ENCODE data around the gene HKDC1. TPM values are rescaled to one million over a fixed set of nuclear protein-coding genes. Genes with fewer than 3 reads are reported as not detected.
"Not testable (repeated sequence)": the region's sequence is repeated elsewhere in the genome, so short reads cannot be mapped to it uniquely, and the experiment has no call there.

Gene HKDC1, protein sequence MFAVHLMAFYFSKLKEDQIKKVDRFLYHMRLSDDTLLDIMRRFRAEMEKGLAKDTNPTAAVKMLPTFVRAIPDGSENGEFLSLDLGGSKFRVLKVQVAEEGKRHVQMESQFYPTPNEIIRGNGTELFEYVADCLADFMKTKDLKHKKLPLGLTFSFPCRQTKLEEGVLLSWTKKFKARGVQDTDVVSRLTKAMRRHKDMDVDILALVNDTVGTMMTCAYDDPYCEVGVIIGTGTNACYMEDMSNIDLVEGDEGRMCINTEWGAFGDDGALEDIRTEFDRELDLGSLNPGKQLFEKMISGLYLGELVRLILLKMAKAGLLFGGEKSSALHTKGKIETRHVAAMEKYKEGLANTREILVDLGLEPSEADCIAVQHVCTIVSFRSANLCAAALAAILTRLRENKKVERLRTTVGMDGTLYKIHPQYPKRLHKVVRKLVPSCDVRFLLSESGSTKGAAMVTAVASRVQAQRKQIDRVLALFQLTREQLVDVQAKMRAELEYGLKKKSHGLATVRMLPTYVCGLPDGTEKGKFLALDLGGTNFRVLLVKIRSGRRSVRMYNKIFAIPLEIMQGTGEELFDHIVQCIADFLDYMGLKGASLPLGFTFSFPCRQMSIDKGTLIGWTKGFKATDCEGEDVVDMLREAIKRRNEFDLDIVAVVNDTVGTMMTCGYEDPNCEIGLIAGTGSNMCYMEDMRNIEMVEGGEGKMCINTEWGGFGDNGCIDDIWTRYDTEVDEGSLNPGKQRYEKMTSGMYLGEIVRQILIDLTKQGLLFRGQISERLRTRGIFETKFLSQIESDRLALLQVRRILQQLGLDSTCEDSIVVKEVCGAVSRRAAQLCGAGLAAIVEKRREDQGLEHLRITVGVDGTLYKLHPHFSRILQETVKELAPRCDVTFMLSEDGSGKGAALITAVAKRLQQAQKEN
- total RNA-seq (11.1 TPM), polyA plus RNA-seq (1 to 10 TPM; 2.2 to 6.2 (median 4.4) TPM)

DNA sequence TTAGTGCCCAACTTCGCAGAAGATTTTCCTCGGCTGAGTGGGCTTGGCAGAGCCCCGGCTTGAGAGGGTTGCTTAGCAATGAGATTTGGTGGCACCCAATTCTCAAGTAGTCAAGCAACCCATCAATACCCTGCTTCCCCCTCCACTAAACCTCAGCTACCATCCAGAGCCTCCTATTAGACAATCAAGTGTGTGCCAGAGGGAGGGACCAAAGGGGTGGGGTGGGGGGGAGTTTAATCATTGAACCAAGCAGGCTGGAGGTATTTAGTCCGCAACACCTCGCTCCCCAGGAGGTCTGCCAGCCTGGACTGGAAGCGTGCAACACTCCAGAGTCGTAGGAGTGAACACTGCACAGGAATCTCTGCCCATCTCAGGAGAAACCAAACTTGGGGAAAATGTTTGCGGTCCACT, at the start of gene HKDC1:
HKDC1 (plus strand) TSS at position 292 of the 411 bp plus-strand sequence; CDS start at position 396, 104 bp downstream.
- H3K27me3 Mint-ChIP-seq, result no peaks in the 10 kb centered on the region
- Histone ChIP-seq H3K36me3 (ENCODE audit: control insufficient read depth, insufficient read depth, low read length) (no peaks in the 10 kb centered on the region), H3K27me3 (ENCODE audit: control insufficient read depth, insufficient read depth, low read length) (peaks cover 2% of the 10 kb centered on the region), H3K27ac (ENCODE audit: insufficient read depth, low read length, poor library complexity, severe bottlenecking) (no peak within 1 kb of the TSS), H3K4me3 (ENCODE audit: low read depth, low read length) (no peak within 1 kb of the TSS), H3K9me3 (ENCODE audit: control insufficient read depth in 2 of 2, low read length in 2 of 2) (no peaks in the 10 kb centered on the region), H3K4me1 (ENCODE audit: control insufficient read depth, insufficient read depth, low read length, poor library complexity, severe bottlenecking) (peaks cover 24% of the 10 kb centered on the region)
- peak within 1 kb of the TSS in 1 of 4 donors; percentile 37 for H3K4me3 Mint-ChIP-seq
- peaks cover 0 to 7% (median 0%) of the 10 kb centered on the region in 7 donors for H3K9me3 Mint-ChIP-seq
- H3K27ac Mint-ChIP-seq, result peak within 1 kb of the TSS in 2 of 3 donors; percentile 38 to 84
- H3K36me3 Mint-ChIP-seq, result no peaks in the 10 kb centered on the region
- peaks cover 20 to 40% (median 28%) of the 10 kb centered on the region in 4 donors for H3K4me1 Mint-ChIP-seq
- no peak for DNase-seq
- no peak for ATAC-seq (ENCODE audit: low read depth in 2 of 2)

- Histone ChIP-seq H3K4me3 (ENCODE audit: low read depth, low read length) (no peak overlapping the region), H3K9me3 (ENCODE audit: control insufficient read depth in 2 of 2, low read length in 2 of 2) (no peaks in the 10 kb centered on the region), H3K4me1 (ENCODE audit: control insufficient read depth, insufficient read depth, low read length, poor library complexity, severe bottlenecking) (no peaks in the 10 kb centered on the region), H3K27ac (ENCODE audit: insufficient read depth, low read length, poor library complexity, severe bottlenecking) (peak overlapping the region; percentile 41), H3K27me3 (ENCODE audit: control insufficient read depth, insufficient read depth, low read length) (no peaks in the 10 kb centered on the region), H3K36me3 (ENCODE audit: control insufficient read depth, insufficient read depth, low read length) (peaks cover 50% of the 10 kb centered on the region)
- DNase-seq (no peak), ATAC-seq (ENCODE audit: low read depth in 2 of 2) (no peak)
- no peaks in the 10 kb centered on the region for H3K27me3 Mint-ChIP-seq
- H3K27ac Mint-ChIP-seq, result no peak overlapping the region
- H3K9me3 Mint-ChIP-seq, result no peaks in the 10 kb centered on the region
- no peak overlapping the region for H3K4me3 Mint-ChIP-seq
- H3K36me3 Mint-ChIP-seq, result peaks cover 17% of the 10 kb centered on the region
- H3K4me1 Mint-ChIP-seq, result peaks cover 0 to 5% (median 2%) of the 10 kb centered on the region in 4 donors
Observed at GRCh38 chr10:69172241-69172982, 47.7 kb upstream of the HKDC1 start.

- H3K36me3 ChIP-seq (ENCODE audit: control insufficient read depth, insufficient read depth, low read length), result peaks cover 24% of the 10 kb centered on the region
- H3K27me3 ChIP-seq (ENCODE audit: control insufficient read depth, insufficient read depth, low read length); H3K4me3 Mint-ChIP-seq; H3K27me3 Mint-ChIP-seq; H3K9me3 ChIP-seq (ENCODE audit: control insufficient read depth in 2 of 2, low read length in 2 of 2); H3K27ac ChIP-seq (ENCODE audit: insufficient read depth, low read length, poor library complexity, severe bottlenecking); DNase-seq; H3K27ac Mint-ChIP-seq; H3K9me3 Mint-ChIP-seq; ATAC-seq (ENCODE audit: low read depth in 2 of 2); H3K4me3 ChIP-seq (ENCODE audit: low read depth, low read length): not testable (repeated sequence)
- H3K36me3 Mint-ChIP-seq, result peaks cover 12% of the 10 kb centered on the region
- H3K4me1 ChIP-seq (ENCODE audit: control insufficient read depth, insufficient read depth, low read length, poor library complexity, severe bottlenecking), result peaks cover 12% of the 10 kb centered on the region
- peaks cover 9 to 17% (median 12%) of the 10 kb centered on the region in 4 donors for H3K4me1 Mint-ChIP-seq
Observed at GRCh38 chr10:69175326-69175725, 44.8 kb upstream of the HKDC1 start.

GRCh38 chr10:69176823-69177222, 43.3 kb upstream of the HKDC1 start:
- DNase-seq, result no peak
- Histone ChIP-seq H3K27me3 (ENCODE audit: control insufficient read depth, insufficient read depth, low read length) (no peaks in the 10 kb centered on the region), H3K4me3 (ENCODE audit: low read depth, low read length) (no peak overlapping the region), H3K27ac (ENCODE audit: insufficient read depth, low read length, poor library complexity, severe bottlenecking) (no peak overlapping the region), H3K4me1 (ENCODE audit: control insufficient read depth, insufficient read depth, low read length, poor library complexity, severe bottlenecking) (peaks cover 26% of the 10 kb centered on the region), H3K36me3 (ENCODE audit: control insufficient read depth, insufficient read depth, low read length) (peaks cover 9% of the 10 kb centered on the region), H3K9me3 (ENCODE audit: control insufficient read depth in 2 of 2, low read length in 2 of 2) (no peaks in the 10 kb centered on the region)
- H3K27ac Mint-ChIP-seq, result no peak overlapping the region
- ATAC-seq (ENCODE audit: low read depth in 2 of 2), result no peak
- no peaks in the 10 kb centered on the region for H3K36me3 Mint-ChIP-seq
- H3K4me1 Mint-ChIP-seq, result peaks cover 14 to 29% (median 23%) of the 10 kb centered on the region in 4 donors
- no peaks in the 10 kb centered on the region for H3K9me3 Mint-ChIP-seq
- H3K4me3 Mint-ChIP-seq, result no peak overlapping the region
- H3K27me3 Mint-ChIP-seq, result no peaks in the 10 kb centered on the region

- peak; percentile 17 to 23 for ATAC-seq (ENCODE audit: low read depth in 2 of 2)
- H3K4me1 ChIP-seq (ENCODE audit: control insufficient read depth, insufficient read depth, low read length, poor library complexity, severe bottlenecking), result peaks cover 26% of the 10 kb centered on the region
- Mint-ChIP-seq H3K4me3 (peak overlapping the region; percentile 93 to 99 (median 98)), H3K36me3 (peaks cover 9% of the 10 kb centered on the region), H3K9me3 (no peaks in the 10 kb centered on the region), H3K27me3 (no peaks in the 10 kb centered on the region), H3K27ac (peak overlapping the region; percentile 100), H3K4me1 (peaks cover 23 to 46% (median 31%) of the 10 kb centered on the region in 4 donors)
- H3K36me3 ChIP-seq (ENCODE audit: control insufficient read depth, insufficient read depth, low read length), result peaks cover 10% of the 10 kb centered on the region
- H3K27me3 ChIP-seq (ENCODE audit: control insufficient read depth, insufficient read depth, low read length), result no peaks in the 10 kb centered on the region
- peak overlapping the region; percentile 95 for H3K27ac ChIP-seq (ENCODE audit: insufficient read depth, low read length, poor library complexity, severe bottlenecking)
- H3K4me3 ChIP-seq (ENCODE audit: low read depth, low read length), result peak overlapping the region; percentile 97
- H3K9me3 ChIP-seq (ENCODE audit: control insufficient read depth in 2 of 2, low read length in 2 of 2), result no peaks in the 10 kb centered on the region
- peak in 1 of 3 donors; percentile 38 for DNase-seq
Observed at GRCh38 chr10:69179089-69179742, 40.9 kb upstream of the HKDC1 start.

GRCh38 chr10:69179743-69180524, 40.2 kb upstream of the HKDC1 start, which contains the start of gene SUPV3L1:
SUPV3L1 (plus strand) TSS chr10:69180234; CDS start chr10:69180292, 58 bp downstream.
- peaks cover 28 to 53% (median 35%) of the 10 kb centered on the region in 4 donors for H3K4me1 Mint-ChIP-seq
- Histone ChIP-seq H3K9me3 (ENCODE audit: control insufficient read depth in 2 of 2, low read length in 2 of 2) (no peaks in the 10 kb centered on the region), H3K27me3 (ENCODE audit: control insufficient read depth, insufficient read depth, low read length) (no peaks in the 10 kb centered on the region), H3K4me1 (ENCODE audit: control insufficient read depth, insufficient read depth, low read length, poor library complexity, severe bottlenecking) (peaks cover 26% of the 10 kb centered on the region), H3K4me3 (ENCODE audit: low read depth, low read length) (peak within 1 kb of the TSS; percentile 97), H3K36me3 (ENCODE audit: control insufficient read depth, insufficient read depth, low read length) (peaks cover 12% of the 10 kb centered on the region), H3K27ac (ENCODE audit: insufficient read depth, low read length, poor library complexity, severe bottlenecking) (peak within 1 kb of the TSS; percentile 95)
- ATAC-seq (ENCODE audit: low read depth in 2 of 2) (peak; percentile 85 to 88), DNase-seq (peak; percentile 77 to 95 (median 89))
- peak within 1 kb of the TSS; percentile 100 for H3K27ac Mint-ChIP-seq
- no peaks in the 10 kb centered on the region for H3K27me3 Mint-ChIP-seq
- no peaks in the 10 kb centered on the region for H3K9me3 Mint-ChIP-seq
- H3K4me3 Mint-ChIP-seq, result peak within 1 kb of the TSS; percentile 93 to 99 (median 98)
- H3K36me3 Mint-ChIP-seq, result peaks cover 12% of the 10 kb centered on the region

All from CD4-positive, CD25-positive, alpha-beta regulatory T cell (primary cell).